ENCODE measurements around the gene ZNF471. TPM values are rescaled to one million over a fixed set of nuclear protein-coding genes. Genes with fewer than 3 reads are reported as not detected.

The ZNF471 gene
- total and polyA plus RNA-seq, 2 of the 13 experiments (the other 11 are each of a cell fraction or from before 2014, with no cell fraction given), result not detected

GRCh38 chr19:56537442-56537841, 29.8 kb downstream of the ZNF471 start:
- no TSS peak for BruUV-seq (replicated peaks)
- DNase-seq (ENCODE audit: low spot score), result no peak
- H3K9me3 ChIP-seq (ENCODE audit: low read length), result peaks cover 89% of the 10 kb centered on the region
- no peak overlapping the region for H3K4me2 ChIP-seq (ENCODE audit: low read depth, low read length)
- 28% methylated on average over 3 of the region's 3 CpGs for WGBS (ENCODE audit: low lambda C conversion rate)
- H3K4me1 ChIP-seq (ENCODE audit: insufficient read depth, low read length), result no peaks in the 10 kb centered on the region
- no peak overlapping the region for H3K9ac ChIP-seq (ENCODE audit: insufficient read depth, low read depth, low read length)
- intact Hi-C loops (cut with micrococcal nuclease; ENCODE audit: unreplicated experiment), result no loop called here
- POLR2A ChIA-PET, result no interaction called here
- no peak for FAIRE-seq
- H3K27ac ChIP-seq (ENCODE audit: extremely low read length, insufficient read depth, low read length), result no peak overlapping the region
- H3K36me3 ChIP-seq (replicated peaks in 1 of 2; ENCODE audit: control insufficient read depth in 1 of 2, insufficient read depth in 2 of 2, low read length in 2 of 2), result no peaks in the 10 kb centered on the region
- TF ChIP-seq SMAD9 (CRISPR knock-in tag; IDR thresholded peaks at IDR 0.05) (no peak), MAFK (conservative IDR thresholded peaks at IDR 0.05 in 1 of 2, IDR thresholded peaks at IDR 0.05 in 1 of 2; ENCODE audit: low read length in 2 of 2) (peak; percentile 64 to 74), MAFF (IDR thresholded peaks at IDR 0.05; ENCODE audit: low read depth, low read length) (peak; percentile 50; the same call in 1 of the 2 replicates)
- H3K4me3 ChIP-seq (replicated peaks in 1 of 3; ENCODE audit: insufficient read depth in 1 of 3, low read depth in 2 of 3, low read length in 3 of 3), result no peak overlapping the region
- H2AFZ ChIP-seq (ENCODE audit: low read length), result no peak overlapping the region
- in situ Hi-C loops (cut with HindIII; ENCODE audit: extremely low pct_ligation_motif_present, low pct_unique_long_range_greater_than_20kb), result no loop called here
- H3K27me3 ChIP-seq (ENCODE audit: control insufficient read depth in 1 of 2, insufficient read depth in 2 of 2, low read length in 2 of 2), result no peaks in the 10 kb centered on the region
- CTCF ChIA-PET (ENCODE audit: low intra/inter-chr PET ratio, low total read pairs), result no interaction called here
- ATAC-seq, result no peak
- H4K20me1 ChIP-seq (ENCODE audit: insufficient read depth, low read length), result no peaks in the 10 kb centered on the region
- H3K79me2 ChIP-seq (ENCODE audit: insufficient read depth, low read length), result no peaks in the 10 kb centered on the region

- ChIA-PET CTCF (ENCODE audit: low intra/inter-chr PET ratio, low total read pairs) (no interaction called here), POLR2A (no interaction called here)
- TF ChIP-seq SP1 (IDR thresholded peaks at IDR 0.05) (no peak), SP1 (CRISPR knock-in tag; IDR thresholded peaks at IDR 0.05) (no peak), CCAR2 (optimal IDR thresholded peaks at IDR 0.05; ENCODE audit: low read depth, low read length) (no peak), MIXL1 (CRISPR knock-in tag; IDR thresholded peaks at IDR 0.05) (no peak), LRRFIP1 (CRISPR knock-in tag; conservative IDR thresholded peaks at IDR 0.05) (no peak), TP53 (CRISPR knock-in tag; conservative IDR thresholded peaks at IDR 0.05) (no peak), ZKSCAN5 (CRISPR knock-in tag; IDR thresholded peaks at IDR 0.05) (no peak), ZNF660 (CRISPR knock-in tag; IDR thresholded peaks at IDR 0.05; ENCODE audit: borderline replicate concordance, low read depth) (no peak), ZC3H4 (CRISPR knock-in tag; IDR thresholded peaks at IDR 0.05; ENCODE audit: borderline replicate concordance) (no peak), HOXA9 (CRISPR knock-in tag; IDR thresholded peaks at IDR 0.05; ENCODE audit: borderline replicate concordance) (no peak), MAZ (IDR thresholded peaks at IDR 0.05; ENCODE audit: borderline replicate concordance, low read depth, low read length) (no peak), MAZ (CRISPR knock-in tag; IDR thresholded peaks at IDR 0.05; ENCODE audit: low read depth) (no peak)
- Histone ChIP-seq H3K36me3 (replicated peaks in 1 of 2; ENCODE audit: control insufficient read depth in 1 of 2, insufficient read depth in 2 of 2, low read length in 2 of 2) (no peaks in the 10 kb centered on the region), H2AFZ (ENCODE audit: low read length) (no peak overlapping the region), H3K4me3 (replicated peaks in 1 of 3; ENCODE audit: insufficient read depth in 1 of 3, low read depth in 2 of 3, low read length in 3 of 3) (no peak overlapping the region), H3K27me3 (ENCODE audit: control insufficient read depth in 1 of 2, insufficient read depth in 2 of 2, low read length in 2 of 2) (no peaks in the 10 kb centered on the region), H3K27ac (ENCODE audit: extremely low read length, insufficient read depth, low read length) (no peak overlapping the region), H4K20me1 (ENCODE audit: insufficient read depth, low read length) (no peaks in the 10 kb centered on the region), H3K4me1 (ENCODE audit: insufficient read depth, low read length) (no peaks in the 10 kb centered on the region), H3K9me3 (ENCODE audit: low read length) (peaks cover 86% of the 10 kb centered on the region), H3K79me2 (ENCODE audit: insufficient read depth, low read length) (no peaks in the 10 kb centered on the region), H3K4me2 (ENCODE audit: low read depth, low read length) (no peak overlapping the region), H3K9ac (ENCODE audit: insufficient read depth, low read depth, low read length) (no peak overlapping the region)
- FAIRE-seq, result no peak
- in situ Hi-C loops (cut with HindIII; ENCODE audit: extremely low pct_ligation_motif_present, low pct_unique_long_range_greater_than_20kb) (no loop called here), intact Hi-C loops (cut with micrococcal nuclease; ENCODE audit: unreplicated experiment) (no loop called here)
- WGBS (ENCODE audit: low lambda C conversion rate), result 80% methylated on average over 29 of the region's 46 CpGs
- DNase-seq (ENCODE audit: low spot score), result no peak
- no TSS peak for BruUV-seq (replicated peaks)
- no peak for ATAC-seq
Observed at GRCh38 chr19:56538254-56538760, 30.7 kb downstream of the ZNF471 start.

Measured in HepG2 (cell line).